IPS-20b (cell line): ENCODE results near the gene SEMA3E.

Experiments used
- H3K27ac ChIP-seq: one replicate; pipeline ENCODE4 v1.5.1; 2013; ENCODE audit warnings: low read length
- H3K27me3 ChIP-seq: 2 replicates; pipeline ENCODE4 v1.6.1; 2013; ENCODE audit warnings: mild to moderate bottlenecking, low read length, inconsistent platforms; ENCODE audit not compliant: insufficient read depth
- H3K36me3 ChIP-seq: 2 replicates; pipeline ENCODE4 v1.6.1; 2013; ENCODE audit warnings: low read depth, mild to moderate bottlenecking, inconsistent platforms, low read length, moderate library complexity; ENCODE audit not compliant: insufficient read depth
- H3K4me1 ChIP-seq: 2 replicates; pipeline ENCODE4 v1.6.1; 2013; ENCODE audit warnings: mild to moderate bottlenecking, control low read depth, inconsistent platforms, low read length, moderate library complexity; ENCODE audit not compliant: insufficient read depth
- H3K4me3 ChIP-seq: 2 replicates; pipeline ENCODE4 v1.5.1; 2013; ENCODE audit warnings: mild to moderate bottlenecking, low read length, inconsistent platforms
- H3K9ac ChIP-seq: 2 replicates; pipeline ENCODE4 v1.6.1; 2013; ENCODE audit warnings: low read depth, mild to moderate bottlenecking, inconsistent platforms, low read length, moderate library complexity
- H3K9me3 ChIP-seq: 2 replicates; pipeline ENCODE4 v1.6.1; 2013; ENCODE audit warnings: mild to moderate bottlenecking, low read depth, low read length, inconsistent platforms; ENCODE audit not compliant: insufficient read depth

Gene SEMA3E

DNA sequence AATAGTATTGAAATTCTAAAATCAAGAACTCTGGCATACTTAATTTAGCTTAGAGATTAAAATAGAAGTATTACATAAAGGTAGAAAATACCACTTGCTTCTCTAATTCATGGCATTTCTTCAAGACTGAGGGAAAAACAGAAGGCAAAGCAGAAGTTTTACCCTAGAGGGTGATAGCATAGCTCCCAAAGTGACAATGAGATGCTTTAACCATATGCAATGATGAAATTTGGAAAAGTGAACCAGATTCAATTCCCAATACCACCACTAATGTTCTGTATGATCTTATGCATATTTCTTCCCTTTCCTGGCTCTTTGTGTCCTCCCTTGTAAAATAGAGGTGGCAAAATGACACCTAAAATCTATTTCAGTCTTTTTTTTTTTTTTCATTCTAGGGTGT, 260.5 kb downstream of the SEMA3E start:
- Histone ChIP-seq H3K4me3 (no peak overlapping the region), H3K27me3 (no peaks in the 10 kb centered on the region), H3K9me3 (no peaks in the 10 kb centered on the region), H3K36me3 (no peaks in the 10 kb centered on the region), H3K9ac (no peak overlapping the region), H3K27ac (no peak overlapping the region), H3K4me1 (no peaks in the 10 kb centered on the region)

DNA sequence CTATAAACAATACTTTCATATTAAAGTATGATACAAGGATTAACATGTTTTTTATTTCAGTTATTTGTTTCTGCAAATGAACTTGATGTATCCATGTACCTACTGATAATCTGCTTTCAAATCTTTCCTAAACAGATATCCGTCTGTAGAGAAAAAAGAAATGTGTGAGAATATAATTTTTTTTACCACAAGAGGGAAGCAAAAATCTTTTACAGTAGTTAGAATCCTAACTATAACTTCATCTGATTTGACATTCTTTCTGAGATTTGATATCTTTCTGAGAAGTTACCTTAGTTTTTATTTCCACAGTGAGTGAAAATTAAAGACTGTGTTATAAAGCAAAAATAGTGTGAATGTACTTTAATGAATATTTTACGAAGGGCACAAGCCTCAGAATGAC, 282.3 kb downstream of the SEMA3E start:
- no peaks in the 10 kb centered on the region for H3K4me1 ChIP-seq
- no peaks in the 10 kb centered on the region for H3K36me3 ChIP-seq
- no peak overlapping the region for H3K4me3 ChIP-seq
- no peaks in the 10 kb centered on the region for H3K9me3 ChIP-seq
- H3K9ac ChIP-seq, result no peak overlapping the region
- no peaks in the 10 kb centered on the region for H3K27me3 ChIP-seq
- H3K27ac ChIP-seq, result no peak overlapping the region

DNA sequence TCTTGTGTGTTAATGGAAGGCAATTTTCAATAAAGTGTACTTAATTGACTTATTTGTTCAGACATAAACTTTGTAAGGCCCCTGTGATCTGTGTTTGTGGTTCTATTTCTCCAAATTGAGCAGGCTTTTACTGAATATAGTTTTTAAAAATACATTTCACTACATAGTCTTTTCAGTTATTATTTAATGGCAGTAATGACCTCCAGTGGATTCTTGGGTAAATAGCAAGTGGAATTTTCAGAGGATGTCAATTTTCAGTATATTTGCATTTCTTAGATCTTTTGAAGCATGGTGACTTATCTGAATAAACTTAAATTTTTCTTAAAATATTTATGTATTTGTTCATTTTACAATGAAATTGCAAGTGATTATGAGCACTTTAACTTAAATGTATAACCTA, 283.2 kb downstream of the SEMA3E start:
- Histone ChIP-seq H3K36me3 (no peaks in the 10 kb centered on the region), H3K27ac (no peak overlapping the region), H3K4me1 (no peaks in the 10 kb centered on the region), H3K4me3 (no peak overlapping the region), H3K27me3 (no peaks in the 10 kb centered on the region), H3K9me3 (no peaks in the 10 kb centered on the region), H3K9ac (no peak overlapping the region)

DNA sequence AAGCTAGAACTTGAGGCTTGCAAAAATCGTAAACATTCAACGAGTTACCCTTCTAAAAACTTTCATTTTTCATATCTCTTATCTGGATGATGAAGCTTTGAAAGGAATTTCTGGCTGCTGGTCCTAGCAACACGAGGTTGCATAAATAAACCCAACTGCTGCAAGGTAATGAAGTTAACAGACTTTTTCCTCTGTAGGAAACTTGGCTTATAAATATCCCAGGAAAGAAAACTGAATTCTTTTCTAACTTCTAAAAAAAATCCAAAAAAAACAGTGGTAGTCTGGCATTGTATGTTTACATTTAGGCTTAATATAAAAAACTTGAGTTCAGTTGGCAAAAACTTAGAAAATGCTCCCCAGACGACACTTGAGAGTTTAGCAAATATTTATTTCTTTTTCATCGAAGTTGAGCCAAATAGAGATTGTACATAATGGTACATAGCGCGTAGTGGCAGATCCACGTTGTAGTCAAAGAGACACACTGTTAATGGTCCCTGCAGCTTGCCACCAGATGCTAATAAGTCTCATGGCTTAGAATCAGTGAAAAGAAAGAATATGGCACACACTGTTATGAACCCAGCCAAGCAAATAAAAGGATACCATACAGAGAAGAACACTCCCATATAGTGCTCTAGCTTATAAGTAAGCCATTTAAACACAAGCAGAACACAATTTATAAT, 285.9 kb downstream of the SEMA3E start:
- Histone ChIP-seq H3K36me3 (no peaks in the 10 kb centered on the region), H3K4me3 (no peak overlapping the region), H3K9ac (no peak overlapping the region), H3K27ac (no peak overlapping the region), H3K9me3 (no peaks in the 10 kb centered on the region), H3K4me1 (no peaks in the 10 kb centered on the region), H3K27me3 (no peaks in the 10 kb centered on the region)

DNA sequence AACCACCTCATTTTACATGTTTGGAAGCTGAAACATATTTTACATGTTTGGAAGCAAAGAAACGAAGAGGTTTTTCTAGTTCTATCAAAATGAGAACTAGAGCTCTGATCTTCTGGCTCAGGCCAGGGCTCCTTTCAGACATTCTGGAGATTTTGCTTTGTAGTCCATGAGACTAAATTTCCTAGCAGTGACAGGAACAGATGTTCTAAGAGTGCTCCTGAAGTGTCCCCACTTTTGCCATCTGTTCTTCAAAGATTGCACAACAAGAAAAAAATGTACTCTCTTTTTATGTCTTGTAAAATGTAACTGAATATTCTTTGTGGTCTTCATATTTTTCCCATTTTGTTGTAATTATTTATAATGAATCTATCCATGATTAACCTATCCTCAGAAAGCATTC, 289.8 kb downstream of the SEMA3E start:
- H3K9me3 ChIP-seq, result no peaks in the 10 kb centered on the region
- H3K4me1 ChIP-seq, result no peaks in the 10 kb centered on the region
- no peak overlapping the region for H3K9ac ChIP-seq
- no peaks in the 10 kb centered on the region for H3K36me3 ChIP-seq
- no peak overlapping the region for H3K27ac ChIP-seq
- no peaks in the 10 kb centered on the region for H3K27me3 ChIP-seq
- no peak overlapping the region for H3K4me3 ChIP-seq

GRCh38 chr7:83355143-83355542, 293.8 kb downstream of the SEMA3E start:
- Histone ChIP-seq H3K4me3 (no peak overlapping the region), H3K27ac (no peak overlapping the region), H3K4me1 (no peaks in the 10 kb centered on the region), H3K27me3 (no peaks in the 10 kb centered on the region), H3K9me3 (no peaks in the 10 kb centered on the region), H3K9ac (no peak overlapping the region), H3K36me3 (no peaks in the 10 kb centered on the region)

GRCh38 chr7:83347945-83348444, 300.9 kb downstream of the SEMA3E start:
- Histone ChIP-seq H3K27ac (no peak overlapping the region), H3K9me3 (no peaks in the 10 kb centered on the region), H3K36me3 (no peaks in the 10 kb centered on the region), H3K4me1 (no peaks in the 10 kb centered on the region), H3K4me3 (no peak overlapping the region), H3K9ac (no peak overlapping the region), H3K27me3 (no peaks in the 10 kb centered on the region)

DNA sequence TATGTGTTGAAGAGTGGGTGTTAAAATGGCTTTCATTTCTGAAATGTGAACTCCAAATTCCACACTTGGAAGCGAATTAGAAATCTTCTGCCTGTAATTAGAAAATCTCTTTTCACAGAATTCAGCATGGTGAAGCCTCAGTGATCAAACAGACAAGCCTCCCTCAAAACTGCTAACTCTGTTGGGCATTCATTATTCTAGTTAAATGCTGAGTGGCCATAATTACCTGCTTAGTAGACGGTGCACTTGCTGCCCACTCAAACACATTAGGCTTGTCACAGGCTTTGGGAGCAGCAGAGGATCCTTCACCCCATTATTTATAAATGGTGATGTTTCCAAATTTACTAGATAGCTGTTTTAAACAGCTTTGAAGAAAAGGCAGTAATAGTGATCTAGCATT, 309.0 kb downstream of the SEMA3E start:
- H3K9ac ChIP-seq, result no peak overlapping the region
- H3K9me3 ChIP-seq, result no peaks in the 10 kb centered on the region
- H3K27me3 ChIP-seq, result no peaks in the 10 kb centered on the region
- H3K27ac ChIP-seq, result no peak overlapping the region
- no peak overlapping the region for H3K4me3 ChIP-seq
- H3K4me1 ChIP-seq, result no peaks in the 10 kb centered on the region
- H3K36me3 ChIP-seq, result no peaks in the 10 kb centered on the region

DNA sequence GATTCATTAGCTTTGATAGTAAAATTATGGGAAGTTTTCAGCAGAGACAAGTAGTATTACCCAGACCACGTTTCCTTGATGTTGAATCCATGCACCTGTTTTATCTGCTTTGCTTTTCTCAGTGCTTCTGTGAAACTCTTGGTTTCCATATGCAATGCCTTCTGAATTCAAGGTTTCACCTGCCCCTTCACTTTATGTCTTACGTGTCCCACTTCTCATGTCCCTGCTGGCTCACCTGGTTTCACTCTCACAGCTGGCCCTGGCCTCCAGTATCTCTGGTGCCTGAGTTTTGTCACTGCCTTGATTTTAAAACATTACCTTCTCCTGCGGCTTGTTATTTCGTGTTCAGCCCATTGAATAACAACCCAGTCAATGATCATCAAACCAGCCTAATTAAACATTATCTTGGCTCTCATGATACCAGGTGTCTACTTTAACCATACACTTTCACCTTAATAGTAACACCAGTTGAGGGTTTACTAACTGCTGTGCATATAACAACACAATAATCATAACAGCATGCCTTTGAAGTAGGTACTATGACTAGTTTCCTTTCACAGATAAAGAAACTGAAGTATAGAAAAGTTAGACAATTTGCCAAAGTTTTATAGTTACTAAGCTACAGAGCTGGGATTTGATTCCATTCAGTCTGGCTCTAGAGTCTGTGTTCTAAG, 310.5 kb downstream of the SEMA3E start:
- H3K4me1 ChIP-seq, result no peaks in the 10 kb centered on the region
- H3K4me3 ChIP-seq, result no peak overlapping the region
- no peak overlapping the region for H3K9ac ChIP-seq
- no peaks in the 10 kb centered on the region for H3K36me3 ChIP-seq
- H3K27me3 ChIP-seq, result no peaks in the 10 kb centered on the region
- no peaks in the 10 kb centered on the region for H3K9me3 ChIP-seq
- no peak overlapping the region for H3K27ac ChIP-seq

DNA sequence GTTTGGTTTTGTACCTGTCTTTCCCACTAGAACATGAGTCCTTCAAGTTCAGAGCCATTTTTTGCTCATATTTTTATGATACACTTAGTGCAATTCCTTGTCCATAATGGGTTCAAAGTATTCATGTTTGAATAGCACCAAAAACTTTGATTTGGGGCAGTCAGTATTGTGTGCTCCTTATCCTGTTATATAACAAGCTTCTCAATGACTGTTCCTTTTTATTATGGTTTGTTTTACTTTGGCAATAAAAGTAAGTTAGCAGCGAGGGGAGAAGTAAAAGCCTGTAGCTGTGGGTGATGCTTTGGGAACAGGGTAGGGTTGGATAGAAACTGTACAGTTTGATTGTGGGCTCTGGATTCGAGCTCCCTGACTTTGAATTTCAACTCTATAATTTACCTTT, 311.9 kb downstream of the SEMA3E start:
- no peaks in the 10 kb centered on the region for H3K4me1 ChIP-seq
- H3K27ac ChIP-seq, result no peak overlapping the region
- no peaks in the 10 kb centered on the region for H3K9me3 ChIP-seq

GRCh38 chr7:83326223-83326622, 322.7 kb downstream of the SEMA3E start:
- H3K4me1 ChIP-seq, result no peaks in the 10 kb centered on the region
- H3K27me3 ChIP-seq, result no peaks in the 10 kb centered on the region
- no peaks in the 10 kb centered on the region for H3K9me3 ChIP-seq
- H3K36me3 ChIP-seq, result no peaks in the 10 kb centered on the region
- H3K4me3 ChIP-seq, result no peak overlapping the region
- no peak overlapping the region for H3K27ac ChIP-seq
- H3K9ac ChIP-seq, result no peak overlapping the region

More for the DNA sequence above, 311.9 kb downstream of the SEMA3E start:
- Histone ChIP-seq H3K36me3 (no peaks in the 10 kb centered on the region), H3K4me3 (no peak overlapping the region), H3K9ac (no peak overlapping the region), H3K27me3 (no peaks in the 10 kb centered on the region)

DNA sequence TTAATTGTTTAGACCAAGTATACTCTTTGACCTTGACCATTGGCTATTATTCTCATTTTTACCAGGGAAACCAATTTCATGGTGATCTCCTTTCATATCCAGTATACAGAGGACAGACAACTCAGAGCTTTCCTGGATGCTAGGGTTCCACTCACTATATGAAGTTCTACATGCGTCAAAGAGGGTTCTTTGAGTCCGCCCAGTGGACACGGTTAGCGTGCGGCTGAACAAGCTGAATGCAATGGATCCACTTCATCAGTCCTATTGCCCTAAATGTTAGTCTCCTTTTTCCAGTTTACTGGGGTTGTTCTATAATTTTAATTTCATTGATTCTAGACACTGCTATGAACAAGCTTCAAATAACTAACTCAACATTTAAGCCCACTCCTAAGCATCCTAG, 323.9 kb downstream of the SEMA3E start:
- Histone ChIP-seq H3K27me3 (no peaks in the 10 kb centered on the region), H3K9me3 (no peaks in the 10 kb centered on the region), H3K4me3 (no peak overlapping the region), H3K36me3 (no peaks in the 10 kb centered on the region), H3K27ac (no peak overlapping the region), H3K9ac (no peak overlapping the region), H3K4me1 (no peaks in the 10 kb centered on the region)
